Measurements from ENCODE around the gene SNRNP25. TPM values are rescaled to one million over a fixed set of nuclear protein-coding genes. Genes with fewer than 3 reads are reported as not detected.

The SNRNP25 gene
- total and polyA plus RNA-seq, 2 donors (not counting 3 experiments of a cell fraction or from before 2014, with no cell fraction given): 41.8 to 49.6 TPM

GRCh38 chr16:65745-66144, 12.1 kb downstream of the SNRNP25 start:
- no peak overlapping the region for H3K4me3 ChIP-seq (replicated peaks in 1 of 3; ENCODE audit: insufficient read depth in 1 of 3, low read depth in 1 of 3, low read length in 3 of 3)
- H3K4me1 ChIP-seq (ENCODE audit: control insufficient read depth, extremely low read depth, insufficient read depth, low read length): no peaks in the 10 kb centered on the region
- H3K9me1 ChIP-seq (replicated peaks; ENCODE audit: control insufficient read depth, extremely low read depth, insufficient read depth, low read length): no peaks in the 10 kb centered on the region
- H4K20me1 ChIP-seq (replicated peaks; ENCODE audit: control insufficient read depth, extremely low read depth, insufficient read depth, low read length): no peaks in the 10 kb centered on the region
- H3K79me2 ChIP-seq (ENCODE audit: control insufficient read depth, insufficient read depth, low read length): peaks cover 28% of the 10 kb centered on the region
- dilution Hi-C loops (cut with MboI; ENCODE audit: extremely low pct_ligation_motif_present, low sequenced_read_pairs): no loop called here
- peak; percentile 72 for DNase-seq (ENCODE audit: low read depth, low spot score)
- no peak overlapping the region for H3K27ac ChIP-seq (ENCODE audit: insufficient read depth, low read depth, low read length)
- ChIA-PET CTCF (interaction anchor here (0.5 to 18.5 kb wide), 21 partner anchors 9 to 296 kb away, joined by 3 to 790 read pairs (median 6); partner anchors contain the start of genes HBQ1, MPG, POLR3K and SNRNP25), POLR2A (no interaction called here)
- no peak overlapping the region for H2AFZ ChIP-seq (ENCODE audit: low read depth, low read length)
- H3K4me2 ChIP-seq (ENCODE audit: insufficient read depth, low read length): no peak overlapping the region
- no TSS peak for BruUV-seq (replicated peaks)
- no peaks in the 10 kb centered on the region for H3K9me3 ChIP-seq (replicated peaks; ENCODE audit: control insufficient read depth, insufficient read depth, low read length)
- no peak overlapping the region for H3K9ac ChIP-seq (replicated peaks; ENCODE audit: extremely low read depth, insufficient read depth, low read length)
- TF ChIP-seq MAX (IDR thresholded peaks at IDR 0.05; ENCODE audit: insufficient read depth, insufficient read length): no peak
- no peak for TF ChIP-seq JUN (IDR thresholded peaks at IDR 0.05; ENCODE audit: borderline replicate concordance, insufficient read depth, insufficient read length, low read depth)
- TF ChIP-seq POLR2A (IDR thresholded peaks at IDR 0.05; ENCODE audit: low read depth, low read length): peak; percentile 27
- peak; percentile 98 for TF ChIP-seq CTCF (IDR thresholded peaks at IDR 0.05; ENCODE audit: extremely low read depth in 1 of 2, insufficient read depth in 1 of 2, low read depth in 1 of 2, low read length in 2 of 2)
- peaks cover 0 to 37% of the 10 kb centered on the region in 2 experiments for H3K36me3 ChIP-seq (ENCODE audit: control insufficient read depth in 2 of 2, extremely low read depth in 1 of 2, insufficient read depth in 2 of 2, low read length in 2 of 2)
- no peaks in the 10 kb centered on the region for H3K27me3 ChIP-seq (ENCODE audit: control insufficient read depth in 2 of 2, insufficient read depth in 2 of 2, low read length in 2 of 2)
- peak; percentile 86 for FAIRE-seq
- intact Hi-C loops (cut with micrococcal nuclease): loop anchor here (1.0 kb wide), 3 partner anchors 19 to 116 kb away; no protein-coding TSS in a partner anchor
